ENCODE data around the gene CENPVL2.

GRCh38 chrX:51643377-51643776, 39.3 kb downstream of the CENPVL2 start:
- TF ChIP-seq POLR2A (IDR thresholded peaks at IDR 0.05; ENCODE audit: low read length) (no peak), GATA1 (IDR thresholded peaks at IDR 0.05; ENCODE audit: low read depth, low read length) (no peak)

All from erythroblast (primary cell).